ENCODE measurements around the gene PLCG2.
A peak's percentile ranks its signal among the peaks of the same experiment; 100 is the strongest.

PLCG2 gene

DNA sequence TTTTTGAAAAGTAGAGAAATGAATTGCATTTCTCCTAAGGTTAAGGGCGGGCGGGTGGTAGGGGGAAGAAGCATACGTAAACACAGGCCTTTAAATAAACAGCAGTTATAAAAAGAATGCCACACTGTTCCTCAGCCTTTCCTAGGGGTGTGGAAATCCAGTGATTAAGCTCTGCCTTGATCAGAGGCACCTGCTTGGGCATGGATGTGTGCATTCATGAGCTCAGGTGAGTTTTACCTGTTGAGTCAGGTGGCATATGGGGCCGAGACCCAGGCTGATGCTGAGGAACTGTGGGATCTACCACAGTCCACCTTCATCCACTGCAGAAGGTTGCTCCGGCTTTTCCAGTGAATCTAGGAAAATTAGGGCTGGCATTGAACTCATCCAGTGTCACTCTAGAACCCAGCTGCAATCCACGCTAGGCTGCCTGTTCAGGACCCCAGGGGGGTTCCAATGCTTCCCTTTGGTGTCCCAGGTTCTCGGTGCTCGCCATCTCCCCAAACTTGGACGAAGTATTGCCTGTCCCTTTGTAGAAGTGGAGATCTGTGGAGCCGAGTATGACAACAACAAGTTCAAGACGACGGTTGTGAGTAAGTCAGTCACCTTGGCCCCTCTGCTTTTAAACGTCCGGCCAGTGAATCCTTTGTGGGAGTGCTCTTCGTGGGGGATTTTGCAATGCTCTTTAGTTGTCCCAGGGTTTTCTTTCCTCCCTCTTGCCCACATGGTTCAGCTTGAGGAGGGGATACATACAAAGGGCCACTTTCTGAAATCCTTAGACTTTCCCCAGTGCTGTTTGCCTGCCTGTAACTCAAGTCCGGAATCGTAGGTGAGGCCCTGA, 159.5 kb downstream of the PLCG2 start:
- WGBS, 2 experiments (ENCODE audit: insufficient coverage in 2 of 2): 89 to 91% methylated on average over 12 to 14 of the region's 17 CpGs
- Histone ChIP-seq H3K4me3 (ENCODE audit: extremely low read depth, insufficient read depth, low read length, poor library complexity, severe bottlenecking) (no peak overlapping the region), H3K4me1 (ENCODE audit: control insufficient read depth, insufficient read depth, low read length, poor library complexity, severe bottlenecking) (peaks cover 8% of the 10 kb centered on the region), H3K36me3 (ENCODE audit: control insufficient read depth, insufficient read depth, low read length) (no peaks in the 10 kb centered on the region), H3K27ac (ENCODE audit: low read depth, low read length, severe bottlenecking) (no peak overlapping the region), H3K9me3 (ENCODE audit: control insufficient read depth, low read length) (no peaks in the 10 kb centered on the region)

DNA sequence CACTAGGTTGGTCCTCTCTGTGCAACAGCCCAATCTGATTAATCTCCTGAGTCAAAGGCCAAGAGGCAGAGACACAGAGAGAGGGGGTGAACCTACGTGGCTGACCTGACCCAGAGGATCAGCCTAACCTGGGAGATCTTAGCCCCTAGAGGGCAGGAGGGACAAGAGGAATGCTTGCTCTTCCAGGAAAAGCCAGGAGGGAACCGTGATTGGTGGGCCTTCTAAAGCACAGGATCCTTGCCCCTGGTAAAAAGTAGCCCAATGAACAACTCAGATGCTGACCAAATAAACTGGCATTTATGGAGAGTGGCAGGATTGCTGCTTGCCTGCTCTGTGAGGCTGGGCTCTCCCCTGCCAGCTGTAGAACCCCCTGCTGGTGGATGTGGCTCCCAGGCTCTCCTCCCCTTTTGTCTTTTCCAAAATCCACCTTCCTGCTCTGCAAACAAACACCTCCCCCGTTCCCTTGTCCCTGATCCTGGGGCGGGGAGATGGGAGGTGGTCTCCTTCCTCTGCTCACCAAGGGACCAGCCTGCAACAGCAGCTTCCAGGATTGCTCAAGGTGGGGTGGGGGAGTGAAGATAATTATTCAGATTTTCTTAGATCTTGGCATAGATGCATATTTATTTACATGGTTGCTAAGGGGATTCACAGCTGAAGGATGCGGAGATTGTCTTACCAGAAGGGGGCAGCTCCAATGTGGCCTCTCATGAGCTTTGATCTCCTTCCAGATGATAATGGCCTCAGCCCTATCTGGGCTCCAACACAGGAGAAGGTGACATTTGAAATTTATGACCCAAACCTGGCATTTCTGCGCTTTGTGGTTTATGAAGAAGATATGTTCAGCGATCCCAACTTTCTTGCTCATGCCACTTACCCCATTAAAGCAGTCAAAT, 160.3 kb downstream of the PLCG2 start:
- Histone ChIP-seq H3K4me1 (ENCODE audit: control insufficient read depth, insufficient read depth, low read length, poor library complexity, severe bottlenecking) (peaks cover 8% of the 10 kb centered on the region), H3K9me3 (ENCODE audit: control insufficient read depth, low read length) (no peaks in the 10 kb centered on the region), H3K4me3 (ENCODE audit: extremely low read depth, insufficient read depth, low read length, poor library complexity, severe bottlenecking) (no peak overlapping the region), H3K36me3 (ENCODE audit: control insufficient read depth, insufficient read depth, low read length) (no peaks in the 10 kb centered on the region), H3K27ac (ENCODE audit: low read depth, low read length, severe bottlenecking) (no peak overlapping the region)
- 46 to 78% methylated on average over 3 to 4 of the region's 7 CpGs for WGBS, 2 experiments (ENCODE audit: insufficient coverage in 2 of 2)

DNA sequence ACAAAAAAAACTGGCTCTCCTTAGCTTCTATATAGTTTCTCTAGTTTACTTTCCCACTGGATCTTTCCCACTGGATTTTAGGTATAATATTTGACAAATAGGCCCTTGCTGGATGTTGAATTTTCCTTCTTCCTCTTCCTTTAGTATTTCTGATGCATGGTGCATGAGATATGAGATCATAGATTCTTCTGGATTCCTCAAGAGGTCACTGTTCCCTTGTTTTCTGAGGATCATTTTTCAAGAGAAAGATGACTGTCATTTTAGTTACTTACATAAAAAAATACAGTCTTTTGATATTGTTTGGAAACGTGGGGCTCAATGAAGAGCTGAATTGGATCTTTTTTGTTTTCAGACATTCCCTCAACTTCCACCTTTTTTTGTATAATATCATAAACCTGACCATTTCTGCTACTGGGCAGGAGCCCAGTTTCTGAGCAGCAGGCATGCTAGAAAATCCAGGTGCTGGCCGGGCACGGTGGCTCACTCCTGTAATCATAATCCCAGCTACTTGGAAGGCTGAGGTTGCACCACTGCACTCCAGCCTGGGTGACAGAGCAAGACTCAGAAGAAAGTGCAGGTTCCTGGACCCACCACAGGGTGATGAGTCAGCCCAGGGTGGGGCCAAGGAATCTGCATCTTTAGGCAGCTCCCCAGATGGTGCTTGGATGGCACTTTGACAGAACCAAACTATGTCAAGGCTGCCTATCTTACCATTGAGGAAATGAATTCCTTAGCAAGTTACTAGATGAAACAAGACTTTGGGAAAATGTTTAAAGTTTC, 161.9 kb downstream of the PLCG2 start:
- Histone ChIP-seq H3K4me1 (ENCODE audit: control insufficient read depth, insufficient read depth, low read length, poor library complexity, severe bottlenecking) (peaks cover 15% of the 10 kb centered on the region), H3K27ac (ENCODE audit: low read depth, low read length, severe bottlenecking) (no peak overlapping the region), H3K4me3 (ENCODE audit: extremely low read depth, insufficient read depth, low read length, poor library complexity, severe bottlenecking) (no peak overlapping the region), H3K9me3 (ENCODE audit: control insufficient read depth, low read length) (no peaks in the 10 kb centered on the region), H3K36me3 (ENCODE audit: control insufficient read depth, insufficient read depth, low read length) (no peaks in the 10 kb centered on the region)
- WGBS, 2 experiments (ENCODE audit: insufficient coverage in 2 of 2): 70 to 76% methylated on average over 2 of the region's 3 CpGs

DNA sequence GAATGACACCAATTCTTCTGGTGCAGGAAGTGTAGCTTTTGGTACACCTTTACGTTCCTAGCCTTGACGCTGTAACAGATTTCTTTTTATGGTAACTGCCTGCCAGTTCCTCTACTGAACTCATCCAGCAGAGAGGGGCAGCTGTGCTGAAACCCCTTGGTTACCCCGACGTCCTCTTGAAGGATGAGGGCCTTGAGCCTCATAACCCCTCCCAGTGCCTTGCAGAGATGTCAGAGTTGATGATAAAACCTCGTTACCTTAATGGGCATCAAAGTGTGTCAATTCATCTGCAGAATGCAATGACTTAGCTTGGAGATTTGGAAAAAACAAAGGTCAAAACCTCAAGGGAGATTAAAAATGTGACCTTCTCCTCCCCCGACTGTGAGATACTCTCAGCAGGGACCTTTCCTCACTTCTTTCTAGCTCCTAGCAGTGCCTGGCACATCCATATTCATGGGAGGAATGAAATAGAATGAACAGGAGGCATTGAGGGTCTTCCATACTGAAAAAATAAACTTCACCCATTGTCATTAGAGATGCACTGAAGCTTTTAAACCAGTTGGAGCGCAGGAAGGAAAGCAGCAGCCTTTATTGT, 163.0 kb downstream of the PLCG2 start:
- WGBS, 2 experiments (ENCODE audit: insufficient coverage in 2 of 2): 64 to 78% methylated on average over 5 to 6 of the region's 7 CpGs
- Histone ChIP-seq H3K27ac (ENCODE audit: low read depth, low read length, severe bottlenecking) (no peak overlapping the region), H3K9me3 (ENCODE audit: control insufficient read depth, low read length) (no peaks in the 10 kb centered on the region)

DNA sequence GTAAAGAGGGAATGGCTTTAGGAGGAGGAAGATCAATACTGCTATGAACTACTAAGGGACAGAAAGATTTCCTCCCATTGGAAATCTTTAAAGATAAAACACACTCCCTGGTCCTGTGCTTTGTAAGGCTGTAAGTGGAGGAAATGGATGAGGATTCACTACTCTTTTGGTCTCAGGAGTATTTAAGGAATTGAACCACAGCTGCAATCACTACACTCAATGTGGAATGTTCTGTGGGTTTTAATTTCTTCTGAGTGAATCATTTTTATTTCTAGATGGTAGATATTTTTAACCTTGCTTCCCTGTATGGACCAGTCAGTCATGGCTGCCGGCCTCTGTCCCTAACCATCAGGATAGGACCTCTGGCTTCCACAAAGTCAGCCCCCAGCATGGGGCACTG, 166.6 kb downstream of the PLCG2 start:
- 100% methylated on average over 1 of the region's 1 CpG for WGBS, 2 experiments (ENCODE audit: insufficient coverage in 2 of 2)
- Histone ChIP-seq H3K4me3 (ENCODE audit: extremely low read depth, insufficient read depth, low read length, poor library complexity, severe bottlenecking) (no peak overlapping the region), H3K27ac (ENCODE audit: low read depth, low read length, severe bottlenecking) (peak overlapping the region; percentile 13), H3K4me1 (ENCODE audit: control insufficient read depth, insufficient read depth, low read length, poor library complexity, severe bottlenecking) (peaks cover 8% of the 10 kb centered on the region), H3K36me3 (ENCODE audit: control insufficient read depth, insufficient read depth, low read length) (no peaks in the 10 kb centered on the region), H3K9me3 (ENCODE audit: control insufficient read depth, low read length) (no peaks in the 10 kb centered on the region)

More for the DNA sequence above, 163.0 kb downstream of the PLCG2 start:
- Histone ChIP-seq H3K36me3 (ENCODE audit: control insufficient read depth, insufficient read depth, low read length) (no peaks in the 10 kb centered on the region), H3K4me3 (ENCODE audit: extremely low read depth, insufficient read depth, low read length, poor library complexity, severe bottlenecking) (no peak overlapping the region), H3K4me1 (ENCODE audit: control insufficient read depth, insufficient read depth, low read length, poor library complexity, severe bottlenecking) (peaks cover 16% of the 10 kb centered on the region)

DNA sequence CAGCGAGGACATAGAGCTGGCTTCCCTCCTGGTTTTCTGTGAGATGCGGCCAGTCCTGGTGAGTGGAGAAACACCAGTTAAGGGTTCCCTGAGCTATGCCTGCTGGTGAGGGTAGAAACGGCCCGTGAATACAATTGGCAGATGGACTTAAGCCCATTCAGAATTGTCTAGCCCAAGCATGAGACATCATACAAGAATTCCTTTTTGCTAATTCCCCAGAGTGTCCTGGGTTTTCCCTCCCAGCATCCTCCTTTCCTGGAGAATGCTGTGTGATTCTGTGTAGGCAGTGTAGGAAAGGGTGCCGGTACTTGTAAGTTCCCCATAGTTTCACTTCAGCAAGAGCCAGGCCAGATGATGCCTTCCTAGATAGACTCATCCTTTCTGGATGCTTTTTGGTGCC, 167.1 kb downstream of the PLCG2 start:
- 87 to 94% methylated on average over 4 of the region's 5 CpGs for WGBS, 2 experiments (ENCODE audit: insufficient coverage in 2 of 2)
- H3K27ac ChIP-seq (ENCODE audit: low read depth, low read length, severe bottlenecking): no peak overlapping the region
- no peak overlapping the region for H3K4me3 ChIP-seq (ENCODE audit: extremely low read depth, insufficient read depth, low read length, poor library complexity, severe bottlenecking)
- H3K4me1 ChIP-seq (ENCODE audit: control insufficient read depth, insufficient read depth, low read length, poor library complexity, severe bottlenecking): peaks cover 8% of the 10 kb centered on the region
- no peaks in the 10 kb centered on the region for H3K36me3 ChIP-seq (ENCODE audit: control insufficient read depth, insufficient read depth, low read length)
- H3K9me3 ChIP-seq (ENCODE audit: control insufficient read depth, low read length): peaks cover 4% of the 10 kb centered on the region

DNA sequence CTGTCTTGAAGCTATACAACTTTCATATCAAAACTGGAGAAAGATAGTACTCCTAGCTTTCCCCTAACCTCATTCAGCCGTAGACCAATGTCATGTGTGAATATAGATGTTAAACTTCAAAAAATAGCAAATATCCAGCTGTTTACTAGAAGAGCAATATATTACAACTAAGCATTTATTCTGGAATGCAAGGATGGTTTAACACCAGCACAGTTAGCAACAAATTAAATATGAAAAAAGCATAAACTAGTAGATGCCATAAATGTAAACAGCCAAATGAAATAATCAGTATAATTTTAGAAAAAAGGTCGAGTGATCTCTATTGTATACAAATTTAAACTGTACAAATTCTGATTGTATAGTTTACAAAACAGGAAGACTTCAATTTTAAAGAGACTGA, 172.5 kb downstream of the PLCG2 start:
- H3K9me3 ChIP-seq (ENCODE audit: control insufficient read depth, low read length): peaks cover 8% of the 10 kb centered on the region
- no peak overlapping the region for H3K27ac ChIP-seq (ENCODE audit: low read depth, low read length, severe bottlenecking)
- H3K4me3 ChIP-seq (ENCODE audit: extremely low read depth, insufficient read depth, low read length, poor library complexity, severe bottlenecking): no peak overlapping the region
- H3K4me1 ChIP-seq (ENCODE audit: control insufficient read depth, insufficient read depth, low read length, poor library complexity, severe bottlenecking): no peaks in the 10 kb centered on the region
- WGBS, 2 experiments (ENCODE audit: insufficient coverage in 2 of 2): no CpG with 5 or more reads among the region's 2 CpGs
- no peaks in the 10 kb centered on the region for H3K36me3 ChIP-seq (ENCODE audit: control insufficient read depth, insufficient read depth, low read length)

DNA sequence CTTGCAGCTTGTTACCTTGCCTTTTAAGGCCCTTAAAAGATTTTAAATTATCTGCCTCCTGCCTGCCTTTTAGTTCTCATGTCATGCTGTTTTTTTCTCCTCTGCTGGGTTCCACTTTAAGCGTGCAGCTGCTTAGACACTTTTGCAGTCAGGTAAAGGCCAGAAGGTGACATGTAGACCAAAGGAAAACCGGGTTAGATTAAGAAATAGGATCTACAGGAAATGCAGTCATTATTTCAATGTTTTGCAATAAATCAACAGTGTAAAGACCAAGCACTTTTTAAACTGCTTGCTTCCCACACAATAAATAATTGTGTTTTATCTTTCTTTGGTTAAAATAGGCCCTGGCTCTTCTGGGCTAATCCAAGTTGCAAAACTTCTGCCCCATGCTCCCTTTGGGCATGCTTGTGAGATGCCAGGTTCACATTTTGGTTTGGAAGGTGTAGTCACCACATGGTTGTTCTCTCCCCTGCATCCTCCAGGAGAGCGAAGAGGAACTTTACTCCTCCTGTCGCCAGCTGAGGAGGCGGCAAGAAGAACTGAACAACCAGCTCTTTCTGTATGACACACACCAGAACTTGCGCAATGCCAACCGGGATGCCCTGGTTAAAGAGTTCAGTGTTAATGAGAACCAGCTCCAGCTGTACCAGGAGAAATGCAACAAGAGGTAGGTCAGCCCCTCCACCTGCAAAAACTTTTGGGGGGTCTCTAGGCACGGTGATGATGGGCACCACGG, 177.3 kb downstream of the PLCG2 start:
- 96 to 97% methylated on average over 6 to 7 of the region's 9 CpGs for WGBS, 2 experiments (ENCODE audit: insufficient coverage in 2 of 2)
- peaks cover 3% of the 10 kb centered on the region for H3K9me3 ChIP-seq (ENCODE audit: control insufficient read depth, low read length)
- H3K36me3 ChIP-seq (ENCODE audit: control insufficient read depth, insufficient read depth, low read length): no peaks in the 10 kb centered on the region
- H3K27ac ChIP-seq (ENCODE audit: low read depth, low read length, severe bottlenecking): no peak overlapping the region
- no peaks in the 10 kb centered on the region for H3K4me1 ChIP-seq (ENCODE audit: control insufficient read depth, insufficient read depth, low read length, poor library complexity, severe bottlenecking)
- no peak overlapping the region for H3K4me3 ChIP-seq (ENCODE audit: extremely low read depth, insufficient read depth, low read length, poor library complexity, severe bottlenecking)

DNA sequence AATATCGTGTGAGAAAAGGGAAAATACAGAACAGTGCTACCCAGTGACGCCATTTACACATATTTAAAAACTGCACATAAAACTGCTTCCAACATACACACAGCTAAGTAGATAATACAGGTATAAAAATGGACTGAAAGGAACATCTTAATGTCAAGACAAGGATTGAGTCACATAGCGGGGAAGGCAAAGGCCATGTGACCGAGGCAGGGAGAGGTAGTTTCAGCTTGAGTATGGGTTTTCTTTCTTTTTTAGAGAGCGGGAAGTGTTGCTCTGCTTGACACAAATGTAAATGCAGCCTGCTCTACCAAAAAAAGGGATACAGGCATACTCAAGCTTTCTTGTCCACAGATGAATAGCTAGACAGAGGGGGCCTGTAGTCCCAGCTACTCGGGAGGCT, 185.7 kb downstream of the PLCG2 start:
- WGBS, 2 experiments (ENCODE audit: insufficient coverage in 2 of 2): 88 to 95% methylated on average over 2 of the region's 6 CpGs
- no peaks in the 10 kb centered on the region for H3K9me3 ChIP-seq (ENCODE audit: control insufficient read depth, low read length)
- no peak overlapping the region for H3K4me3 ChIP-seq (ENCODE audit: extremely low read depth, insufficient read depth, low read length, poor library complexity, severe bottlenecking)
- H3K27ac ChIP-seq (ENCODE audit: low read depth, low read length, severe bottlenecking): no peak overlapping the region
- no peaks in the 10 kb centered on the region for H3K4me1 ChIP-seq (ENCODE audit: control insufficient read depth, insufficient read depth, low read length, poor library complexity, severe bottlenecking)
- H3K36me3 ChIP-seq (ENCODE audit: control insufficient read depth, insufficient read depth, low read length): no peaks in the 10 kb centered on the region

Measured in mesodermal cell (in vitro differentiated cells).